Stomach smooth muscle (tissue), 2 donors: Measurements from ENCODE around the gene HIGD2A.
"Not testable (repeated sequence)": the region's sequence is repeated elsewhere in the genome, so short reads cannot be mapped to it uniquely, and the experiment has no call there.

ENCODE experiments used
- H3K27ac ChIP-seq: one replicate; pipeline ENCODE4 v1.7.0; 2013; ENCODE audit warnings: mild to moderate bottlenecking, low read length, inconsistent platforms
- H3K27me3 ChIP-seq, 2 donors: one replicate each; pipeline ENCODE4 v1.7.0; 2013; ENCODE audit warnings: low read length in 2 of 2; ENCODE audit not compliant: insufficient read depth in 2 of 2, control insufficient read depth in 1 of 2
- H3K36me3 ChIP-seq, 2 donors: one replicate each; pipeline ENCODE4 v1.7.0; 2013; ENCODE audit warnings: low read length in 2 of 2; ENCODE audit not compliant: control insufficient read depth in 2 of 2, insufficient read depth in 2 of 2
- H3K4me1 ChIP-seq: one replicate; pipeline ENCODE4 v1.7.0; 2013; ENCODE audit warnings: low read length; ENCODE audit not compliant: control insufficient read depth, insufficient read depth
- H3K4me3 ChIP-seq, 2 donors: one replicate each; pipeline ENCODE4 v1.7.0; 2013; ENCODE audit warnings: low read length in 2 of 2
- H3K9ac ChIP-seq, 2 donors: one replicate each; pipeline ENCODE4 v1.7.0; 2013; ENCODE audit warnings: low read length in 2 of 2, mild to moderate bottlenecking in 1 of 2
- H3K9me3 ChIP-seq, 2 donors: one replicate each; pipeline ENCODE4 v1.7.0; 2013; ENCODE audit warnings: low read length in 2 of 2; ENCODE audit not compliant: control insufficient read depth in 2 of 2
- donor health status: healthy.
- donor health status: Pancreatic carcinoma.

The HIGD2A gene

GRCh38 chr5:176396330-176396729 lies 7.8 kb downstream of the HIGD2A start:
- no peaks in the 10 kb centered on the region for H3K4me1 ChIP-seq
- H3K4me3 ChIP-seq, result no peak overlapping the region
- H3K9ac ChIP-seq, result no peak overlapping the region
- peak overlapping the region; percentile 11 for H3K27ac ChIP-seq
- no peaks in the 10 kb centered on the region for H3K27me3 ChIP-seq
- H3K9me3 ChIP-seq, result no peaks in the 10 kb centered on the region
- peaks cover 34 to 45% of the 10 kb centered on the region in 2 donors for H3K36me3 ChIP-seq

- Histone ChIP-seq H3K9me3 (no peaks in the 10 kb centered on the region), H3K4me1 (no peaks in the 10 kb centered on the region), H3K27me3 (no peaks in the 10 kb centered on the region), H3K36me3 (peaks cover 23 to 35% of the 10 kb centered on the region in 2 donors), H3K4me3 (no peak overlapping the region), H3K27ac (no peak overlapping the region), H3K9ac (no peak overlapping the region)
Measured at GRCh38 chr5:176397736-176398420, 9.3 kb downstream of the HIGD2A start.

DNA sequence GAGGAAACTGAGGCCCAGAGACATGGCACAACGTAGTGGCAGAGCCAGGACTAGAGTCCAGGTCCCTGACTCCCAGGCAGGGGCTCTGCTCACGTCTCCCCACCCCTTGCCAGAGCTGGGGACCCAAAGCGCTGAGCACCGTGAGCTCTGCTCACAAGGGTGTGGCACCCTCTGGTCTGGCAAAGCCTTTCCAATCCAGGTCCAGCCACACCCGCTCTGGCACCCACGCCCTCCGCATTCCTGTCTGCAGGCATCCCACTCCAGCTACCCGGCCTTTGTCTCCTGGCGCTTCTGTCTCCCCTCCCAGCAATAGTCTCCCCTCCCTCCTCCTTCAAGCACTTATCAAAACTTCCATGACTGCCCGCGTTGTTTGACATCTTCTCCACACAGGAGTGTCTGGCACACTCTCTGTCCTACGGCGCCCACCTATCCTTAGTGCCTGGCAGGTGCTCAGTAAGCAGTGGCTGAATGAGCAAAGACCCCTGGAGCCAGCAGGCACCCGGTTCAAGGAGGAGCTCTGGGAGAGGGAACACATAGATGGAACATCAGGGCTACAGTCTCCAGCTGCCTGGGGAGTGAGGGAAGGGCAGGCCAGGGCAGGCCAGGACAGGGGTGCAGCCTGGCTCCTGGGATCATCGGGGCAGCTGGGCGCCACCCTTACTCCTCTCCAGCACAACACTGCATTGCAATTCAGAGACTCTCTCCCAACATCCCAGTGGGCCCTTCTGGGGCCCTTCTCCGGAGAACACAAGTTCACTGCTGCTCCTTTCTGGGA lies 12.0 kb downstream of the HIGD2A start:
- Histone ChIP-seq H3K4me1 (no peaks in the 10 kb centered on the region), H3K9me3 (no peaks in the 10 kb centered on the region), H3K4me3 (no peak overlapping the region), H3K27ac (no peak overlapping the region), H3K9ac (no peak overlapping the region), H3K27me3 (no peaks in the 10 kb centered on the region), H3K36me3 (peaks cover 11 to 20% of the 10 kb centered on the region in 2 donors)

- Histone ChIP-seq H3K27ac (no peak overlapping the region), H3K4me1 (no peaks in the 10 kb centered on the region), H3K27me3 (no peaks in the 10 kb centered on the region), H3K9me3 (no peaks in the 10 kb centered on the region), H3K4me3 (no peak overlapping the region), H3K9ac (no peak overlapping the region), H3K36me3 (peaks cover 11 to 22% of the 10 kb centered on the region in 2 donors)
Measured at GRCh38 chr5:176401281-176402205, 13.0 kb downstream of the HIGD2A start.

GRCh38 chr5:176405656-176406435 lies 17.3 kb downstream of the HIGD2A start:
- peaks cover 18 to 28% of the 10 kb centered on the region in 2 donors for H3K36me3 ChIP-seq

DNA sequence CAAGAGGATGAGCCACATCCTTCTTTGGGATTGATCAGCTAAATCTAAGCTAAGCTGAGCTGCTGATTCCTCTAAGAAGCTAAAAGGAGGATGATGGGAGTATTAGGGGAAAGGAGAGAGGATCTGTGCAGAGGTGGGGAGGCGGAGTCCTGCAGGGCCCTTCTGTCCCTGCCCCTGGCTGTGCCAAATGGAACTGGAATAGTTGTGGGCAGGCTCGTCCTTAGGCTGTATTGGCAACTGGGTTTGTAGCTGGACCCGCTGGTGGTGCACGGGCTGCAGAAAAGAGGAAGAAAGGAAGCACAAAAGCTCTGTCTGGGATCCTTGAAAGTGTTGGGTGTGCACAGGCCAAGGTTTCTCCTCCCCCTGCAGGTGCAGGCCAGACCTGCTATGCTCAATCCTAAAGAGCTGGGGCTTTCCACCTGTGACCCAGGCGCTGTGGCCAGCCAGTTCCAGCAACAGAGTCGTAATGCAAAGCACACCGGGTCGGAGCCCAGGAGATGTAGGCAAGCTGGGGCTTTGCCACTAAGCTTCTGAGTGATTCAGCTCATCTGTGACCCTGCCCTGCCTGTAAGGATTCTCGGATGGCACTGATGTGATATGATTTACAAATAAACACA lies 18.0 kb downstream of the HIGD2A start:
- no peak overlapping the region for H3K27ac ChIP-seq

More at GRCh38 chr5:176405656-176406435, 17.3 kb downstream of the HIGD2A start:
- H3K4me3 ChIP-seq, result no peak overlapping the region
- no peaks in the 10 kb centered on the region for H3K9me3 ChIP-seq
- H3K27ac ChIP-seq, result no peak overlapping the region
- H3K4me1 ChIP-seq, result no peaks in the 10 kb centered on the region
- H3K9ac ChIP-seq, result no peak overlapping the region
- no peaks in the 10 kb centered on the region for H3K27me3 ChIP-seq

GRCh38 chr5:176407456-176408251 lies 19.1 kb downstream of the HIGD2A start:
- Histone ChIP-seq H3K27ac (no peak overlapping the region), H3K36me3 (peaks cover 15 to 22% of the 10 kb centered on the region in 2 donors), H3K27me3 (no peaks in the 10 kb centered on the region), H3K9me3 (no peaks in the 10 kb centered on the region), H3K9ac (no peak overlapping the region), H3K4me3 (no peak overlapping the region), H3K4me1 (no peaks in the 10 kb centered on the region)

More for the DNA sequence above, 18.0 kb downstream of the HIGD2A start:
- H3K9ac ChIP-seq, result no peak overlapping the region
- no peaks in the 10 kb centered on the region for H3K27me3 ChIP-seq
- H3K9me3 ChIP-seq, result no peaks in the 10 kb centered on the region
- H3K4me3 ChIP-seq, result no peak overlapping the region
- H3K4me1 ChIP-seq, result no peaks in the 10 kb centered on the region
- H3K36me3 ChIP-seq, result peaks cover 15 to 22% of the 10 kb centered on the region in 2 donors

- H3K9me3 ChIP-seq, H3K4me1 ChIP-seq, H3K27ac ChIP-seq, H3K27me3 ChIP-seq, H3K9ac ChIP-seq, H3K4me3 ChIP-seq: not testable (repeated sequence)
- H3K36me3 ChIP-seq, result peaks cover 15 to 22% of the 10 kb centered on the region in 2 donors
Measured at GRCh38 chr5:176408252-176408573, 19.7 kb downstream of the HIGD2A start.

GRCh38 chr5:176408590-176408989 lies 20.0 kb downstream of the HIGD2A start:
- Histone ChIP-seq H3K4me1 (peaks cover 8% of the 10 kb centered on the region), H3K27ac (no peak overlapping the region), H3K27me3 (no peaks in the 10 kb centered on the region), H3K9me3 (no peaks in the 10 kb centered on the region), H3K9ac (no peak overlapping the region), H3K4me3 (no peak overlapping the region), H3K36me3 (peaks cover 15 to 22% of the 10 kb centered on the region in 2 donors)
